GF-D8 (cell line): ENCODE results near the gene FGR.

Experiments
- DNase-seq: peaks from one replicate; lab custom pipeline; 2025; lab: John Stamatoyannopoulos, UW

FGR gene

DNA sequence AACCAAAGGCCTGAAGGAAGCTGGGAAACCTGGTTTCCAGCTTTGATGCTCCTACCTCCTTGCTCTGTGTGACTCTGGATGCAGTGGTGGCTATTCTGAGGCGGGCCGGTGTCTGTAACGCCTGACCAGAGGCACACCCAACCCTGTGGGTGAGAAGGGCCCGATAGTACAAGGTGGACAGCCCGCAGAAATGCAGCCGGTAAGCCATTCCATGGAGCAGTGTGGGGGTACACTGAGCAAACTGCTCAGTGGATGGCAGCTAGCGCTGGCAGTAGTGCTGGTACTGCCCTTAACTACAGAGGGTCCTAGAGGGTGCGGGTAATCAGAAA is 67.0 kb downstream of the FGR start:
- DNase-seq, result no peak

DNA sequence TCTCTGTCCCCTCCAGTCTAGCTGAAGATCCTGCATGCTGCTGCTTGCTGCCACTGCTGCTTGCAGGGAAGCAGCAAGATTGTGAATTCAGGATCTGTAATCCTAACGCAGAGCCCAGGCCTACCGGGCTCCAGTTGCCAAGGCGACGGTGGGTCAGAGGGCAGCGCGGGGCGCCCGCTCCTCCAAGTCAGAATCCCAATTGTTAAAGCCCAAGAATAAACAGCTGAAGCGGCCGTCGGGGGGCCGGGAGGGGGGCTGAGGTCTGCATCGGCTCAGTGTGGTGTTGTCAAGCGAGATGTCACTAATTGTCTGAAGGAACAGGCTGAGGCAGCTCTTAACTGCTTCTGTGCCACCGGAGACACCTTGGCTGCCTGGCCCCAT is 67.8 kb downstream of the FGR start:
- no peak for DNase-seq

- DNase-seq, result no peak
These were observed 68.4 kb downstream of the FGR start for GRCh38 chr1:27566462-27567145.

- no peak for DNase-seq
These were observed 70.0 kb downstream of the FGR start for GRCh38 chr1:27564710-27565649.

- DNase-seq, result peak; percentile 15
These were observed 71.2 kb downstream of the FGR start for GRCh38 chr1:27563591-27564471.

- no peak for DNase-seq
These were observed 71.7 kb downstream of the FGR start for GRCh38 chr1:27563341-27563590.

DNA sequence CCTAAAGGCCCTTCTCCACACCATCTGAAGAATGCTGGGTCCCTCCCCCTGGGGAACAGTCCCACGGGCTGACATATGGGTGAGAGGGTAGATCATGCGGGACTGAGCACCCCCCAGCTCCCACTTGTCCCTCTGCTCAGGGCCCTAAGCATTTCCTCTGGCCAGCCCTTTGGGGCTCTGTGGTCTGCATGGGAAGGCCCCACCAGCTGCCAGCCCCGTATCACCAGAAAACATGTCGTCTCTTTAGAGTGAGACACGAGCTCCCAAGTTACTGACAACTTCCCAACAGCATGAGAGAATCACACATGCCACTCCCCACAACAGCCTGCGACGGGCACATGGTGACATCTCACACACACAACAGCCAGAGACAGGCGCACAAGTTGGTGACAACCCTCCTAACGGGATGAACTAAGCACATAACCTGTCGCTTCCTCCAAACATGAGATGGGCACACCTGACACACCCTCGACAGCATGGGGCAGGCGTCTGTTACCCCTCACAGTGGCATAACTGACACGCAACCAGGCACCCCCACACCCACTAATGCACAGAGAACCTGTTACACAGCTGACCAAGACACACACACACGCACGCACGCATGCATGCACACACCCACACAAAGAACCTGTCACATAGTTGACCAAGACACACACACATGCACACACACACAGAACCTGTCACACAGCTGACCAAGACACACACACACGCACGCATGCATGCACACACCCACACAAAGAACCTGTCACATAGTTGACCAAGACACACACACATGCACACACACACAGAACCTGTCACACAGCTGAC is 72.2 kb downstream of the FGR start:
- DNase-seq, result no peak
